SH-SY5Y (cell line): ENCODE results near the gene PRKCB.

Source experiments
- GATA2 ChIP-seq: IDR thresholded peaks from 2 replicates; pipeline ENCODE4 v1.6.1; 2011; ENCODE audit warnings: mild to moderate bottlenecking, low read depth, low read length
- GATA3 ChIP-seq: IDR thresholded peaks from 2 replicates; pipeline ENCODE4 v1.6.1; 2011; ENCODE audit warnings: low read depth, mild to moderate bottlenecking, low read length, moderate library complexity

DNA sequence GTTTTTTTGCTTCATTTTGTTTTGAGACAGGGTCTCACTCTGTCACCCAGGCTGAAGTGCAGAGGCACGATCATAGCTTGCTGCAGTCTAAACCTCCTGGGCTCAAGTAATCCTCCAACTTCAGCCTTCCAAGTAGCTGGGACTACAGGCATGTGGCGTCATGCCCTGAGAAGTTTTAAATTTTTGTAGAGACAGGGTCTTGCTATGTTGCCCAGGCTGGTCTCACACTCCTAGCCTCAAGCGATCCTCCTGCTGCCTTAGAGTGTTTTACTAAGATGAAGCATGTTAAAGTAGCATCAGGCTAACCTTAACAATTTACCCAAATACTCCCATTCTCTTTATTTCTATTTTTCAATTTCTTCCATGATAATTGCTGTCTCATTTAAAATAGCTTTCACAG is 371.1 kb downstream of the PRKCB start:
- TF ChIP-seq GATA2 (no peak), GATA3 (no peak)
